Measurements from ENCODE around the gene B3GAT1. TPM values are rescaled to one million over a fixed set of nuclear protein-coding genes. Genes with fewer than 3 reads are reported as not detected.
"Not testable (repeated sequence)": the region's sequence is repeated elsewhere in the genome, so short reads cannot be mapped to it uniquely, and the experiment has no call there.

Gene B3GAT1
- total RNA-seq (2014; rRNA removed; shearing (Covaris generic)) = 3.7 and 4.8 TPM in 2 replicates
- polyA plus RNA-seq (2015; cell fraction: cytosol; rRNA removed) = 21.5 and 29.2 TPM in 2 replicates
- polyA plus RNA-seq (2015; cell fraction: nucleus; rRNA removed) = 30.0 and 36.2 TPM in 2 replicates

- in situ Hi-C loops (cut with HindIII; ENCODE audit: low pct_unique_long_range_greater_than_20kb, low sequenced_read_pairs) = no loop called here
Observed at GRCh38 chr11:134412203-134413042, at the start of gene B3GAT1. B3GAT1 (minus strand) TSS chr11:134412242; CDS start chr11:134387659, 24,583 bp downstream.

GRCh38 chr11:134461621-134462020, 49.6 kb upstream of the B3GAT1 start:
- no peak for DNase-seq (ENCODE audit: low read depth, low spot score)
- in situ Hi-C loops (cut with HindIII; ENCODE audit: low pct_unique_long_range_greater_than_20kb, low sequenced_read_pairs) = no loop called here

More at GRCh38 chr11:134412203-134413042, at the start of gene B3GAT1:
- peak; percentile 35 for DNase-seq (ENCODE audit: low read depth, low spot score)

- no peak for DNase-seq (ENCODE audit: low read depth, low spot score)
- in situ Hi-C loops (cut with HindIII; ENCODE audit: low pct_unique_long_range_greater_than_20kb, low sequenced_read_pairs) = no loop called here
Observed at GRCh38 chr11:134460881-134461280, 48.8 kb upstream of the B3GAT1 start.

GRCh38 chr11:134460062-134460561, 48.1 kb upstream of the B3GAT1 start:
- in situ Hi-C loops (cut with HindIII; ENCODE audit: low pct_unique_long_range_greater_than_20kb, low sequenced_read_pairs) = no loop called here
- no peak for DNase-seq (ENCODE audit: low read depth, low spot score)

- no peak for DNase-seq (ENCODE audit: low read depth, low spot score)
- in situ Hi-C loops (cut with HindIII; ENCODE audit: low pct_unique_long_range_greater_than_20kb, low sequenced_read_pairs) = no loop called here
Observed at GRCh38 chr11:134459246-134460061, 47.4 kb upstream of the B3GAT1 start.

- in situ Hi-C loops (cut with HindIII; ENCODE audit: low pct_unique_long_range_greater_than_20kb, low sequenced_read_pairs); DNase-seq (ENCODE audit: low read depth, low spot score): not testable (repeated sequence)
Observed at GRCh38 chr11:134457411-134458007, 45.5 kb upstream of the B3GAT1 start.

GRCh38 chr11:134455516-134455915, 43.5 kb upstream of the B3GAT1 start:
- in situ Hi-C loops (cut with HindIII; ENCODE audit: low pct_unique_long_range_greater_than_20kb, low sequenced_read_pairs) = no loop called here
- DNase-seq (ENCODE audit: low read depth, low spot score) = no peak

GRCh38 chr11:134454146-134454690, 42.2 kb upstream of the B3GAT1 start:
- in situ Hi-C loops (cut with HindIII; ENCODE audit: low pct_unique_long_range_greater_than_20kb, low sequenced_read_pairs) = no loop called here
- DNase-seq (ENCODE audit: low read depth, low spot score) = no peak

GRCh38 chr11:134453441-134453840, 41.4 kb upstream of the B3GAT1 start:
- no peak for DNase-seq (ENCODE audit: low read depth, low spot score)
- in situ Hi-C loops (cut with HindIII; ENCODE audit: low pct_unique_long_range_greater_than_20kb, low sequenced_read_pairs) = no loop called here

GRCh38 chr11:134452838-134453155, 40.8 kb upstream of the B3GAT1 start:
- in situ Hi-C loops (cut with HindIII; ENCODE audit: low pct_unique_long_range_greater_than_20kb, low sequenced_read_pairs) = no loop called here
- DNase-seq (ENCODE audit: low read depth, low spot score) = no peak

GRCh38 chr11:134452026-134452837, 40.2 kb upstream of the B3GAT1 start:
- DNase-seq (ENCODE audit: low read depth, low spot score) = peak; percentile 4
- in situ Hi-C loops (cut with HindIII; ENCODE audit: low pct_unique_long_range_greater_than_20kb, low sequenced_read_pairs) = no loop called here

- in situ Hi-C loops (cut with HindIII; ENCODE audit: low pct_unique_long_range_greater_than_20kb, low sequenced_read_pairs) = no loop called here
- DNase-seq (ENCODE audit: low read depth, low spot score) = no peak
Observed at GRCh38 chr11:134450186-134450585, 38.1 kb upstream of the B3GAT1 start.

- in situ Hi-C loops (cut with HindIII; ENCODE audit: low pct_unique_long_range_greater_than_20kb, low sequenced_read_pairs) = no loop called here
- DNase-seq (ENCODE audit: low read depth, low spot score) = no peak
Observed at GRCh38 chr11:134449713-134450112, 37.7 kb upstream of the B3GAT1 start.

GRCh38 chr11:134449051-134449450, 37.0 kb upstream of the B3GAT1 start:
- DNase-seq (ENCODE audit: low read depth, low spot score) = no peak
- in situ Hi-C loops (cut with HindIII; ENCODE audit: low pct_unique_long_range_greater_than_20kb, low sequenced_read_pairs) = no loop called here

GRCh38 chr11:134447696-134448095, 35.7 kb upstream of the B3GAT1 start:
- no peak for DNase-seq (ENCODE audit: low read depth, low spot score)
- in situ Hi-C loops (cut with HindIII; ENCODE audit: low pct_unique_long_range_greater_than_20kb, low sequenced_read_pairs) = no loop called here

- DNase-seq (ENCODE audit: low read depth, low spot score) = no peak
Observed at GRCh38 chr11:134445601-134446325, 33.7 kb upstream of the B3GAT1 start.

More at GRCh38 chr11:134445601-134446325, 33.7 kb upstream of the B3GAT1 start:
- in situ Hi-C loops (cut with HindIII; ENCODE audit: low pct_unique_long_range_greater_than_20kb, low sequenced_read_pairs) = no loop called here

All from SK-MEL-5 (cell line).